ENCODE data around the gene GRAP2. TPM values are rescaled to one million over a fixed set of nuclear protein-coding genes. Genes with fewer than 3 reads are reported as not detected.

The GRAP2 gene
- total and polyA plus RNA-seq, 9 of the 15 experiments (the other 6 are each of a cell fraction or from before 2014, with no cell fraction given) = 4.8 to 88.7 (median 60.4) TPM

DNA sequence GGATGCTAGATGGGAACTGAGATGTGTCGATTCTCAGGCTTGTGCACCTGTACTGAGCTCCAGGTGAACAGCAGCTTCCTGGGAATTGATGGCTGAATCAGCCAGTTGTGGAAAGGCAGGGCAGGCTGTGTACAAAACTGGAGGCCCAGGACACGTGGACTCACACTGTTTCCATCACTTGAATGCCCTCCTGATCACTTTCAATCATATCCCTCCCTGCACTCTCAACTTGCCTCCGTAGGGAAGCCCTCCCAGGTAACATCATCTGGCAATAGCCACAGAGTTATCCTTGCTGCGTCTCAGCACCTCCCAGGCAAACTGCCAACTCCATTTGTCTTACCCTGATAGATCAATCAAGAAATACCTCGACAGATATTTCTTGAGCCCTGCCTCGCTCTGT lies 104.0 kb downstream of the GRAP2 start (continued):
- no peak for TF ChIP-seq GABPB2 (CRISPR knock-in tag; conservative IDR thresholded peaks at IDR 0.05)
- TF ChIP-seq BACH1 (tag; IDR thresholded peaks at IDR 0.05) = no peak

DNA sequence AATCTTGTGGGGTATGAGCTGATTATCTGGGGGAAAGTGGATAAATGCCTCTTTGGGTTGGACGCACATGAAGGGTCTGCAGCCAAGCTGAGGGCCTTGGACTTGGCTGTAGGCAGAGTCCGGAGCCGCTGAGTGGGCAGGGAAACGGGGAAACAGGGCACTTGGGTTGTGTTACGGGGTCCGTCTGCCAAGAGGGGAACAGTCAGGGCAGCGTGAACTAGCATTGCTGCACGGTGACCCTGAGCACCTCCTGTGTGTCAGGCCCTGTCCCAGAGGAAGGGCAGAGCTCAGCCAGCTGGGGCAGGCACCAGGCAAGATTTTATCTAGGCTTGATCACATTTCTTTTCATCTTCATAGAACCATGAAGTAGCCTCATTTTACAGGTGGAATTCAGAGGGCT lies 105.8 kb downstream of the GRAP2 start:
- H3K27me3 ChIP-seq (ENCODE audit: control insufficient read depth in 2 of 2, insufficient read depth in 2 of 2, low read length in 2 of 2) = peaks cover 0 to 8% of the 10 kb centered on the region in 2 experiments; a peak in 1 of 5 replicates
- no peaks in the 10 kb centered on the region for H3K9me3 ChIP-seq (replicated peaks; ENCODE audit: control insufficient read depth, insufficient read depth, low read depth, low read length)
- no peak overlapping the region for H3K27ac ChIP-seq (ENCODE audit: extremely low read depth, low read depth, low read length)
- 82% methylated on average over 2 of the region's 8 CpGs for WGBS (ENCODE audit: insufficient coverage, low coverage, missing lambda C conversion rate)
- no TSS peak for BruUV-seq (replicated peaks)
- H3K9me1 ChIP-seq (ENCODE audit: control insufficient read depth, insufficient read depth, low read length) = no peaks in the 10 kb centered on the region
- H2AFZ ChIP-seq (ENCODE audit: low read depth, low read length) = no peak overlapping the region
- in situ Hi-C loops (cut with MboI) (no loop called here), intact Hi-C loops (cut with micrococcal nuclease) (no loop called here)
- no peaks in the 10 kb centered on the region; the same call in 1 of the 2 replicates for H4K20me1 ChIP-seq (replicated peaks; ENCODE audit: control insufficient read depth, insufficient read depth, low read length)
- ChIA-PET POLR2A (interaction anchor here (0.6 kb wide), 1 partner anchor 331 kb away, joined by 3 read pairs; no protein-coding TSS in a partner anchor), CTCF (ENCODE audit: low intra/inter-chr PET ratio) (no interaction called here)
- no peak for FAIRE-seq
- TF ChIP-seq ZNF707 (CRISPR knock-in tag; conservative IDR thresholded peaks at IDR 0.05) (no peak), DNMT1 (IDR thresholded peaks at IDR 0.05) (no peak), ZNF408 (CRISPR knock-in tag; IDR thresholded peaks at IDR 0.05; ENCODE audit: low read depth) (no peak), NEUROD1 (IDR thresholded peaks at IDR 0.05; ENCODE audit: borderline replicate concordance, low read depth, low read length, partially characterized antibody) (no peak), SP2 (IDR thresholded peaks at IDR 0.05; ENCODE audit: extremely low read depth, low read depth, low read length, poor library complexity, severe bottlenecking) (no peak)
- TF ChIP-seq, protein P1, sequence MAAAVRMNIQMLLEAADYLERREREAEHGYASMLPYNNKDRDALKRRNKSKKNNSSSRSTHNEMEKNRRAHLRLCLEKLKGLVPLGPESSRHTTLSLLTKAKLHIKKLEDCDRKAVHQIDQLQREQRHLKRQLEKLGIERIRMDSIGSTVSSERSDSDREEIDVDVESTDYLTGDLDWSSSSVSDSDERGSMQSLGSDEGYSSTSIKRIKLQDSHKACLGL (CRISPR knock-in tag; IDR thresholded peaks at IDR 0.05; ENCODE audit: borderline replicate concordance, poor library complexity, severe bottlenecking) = no peak
- TF ChIP-seq, protein P2, sequence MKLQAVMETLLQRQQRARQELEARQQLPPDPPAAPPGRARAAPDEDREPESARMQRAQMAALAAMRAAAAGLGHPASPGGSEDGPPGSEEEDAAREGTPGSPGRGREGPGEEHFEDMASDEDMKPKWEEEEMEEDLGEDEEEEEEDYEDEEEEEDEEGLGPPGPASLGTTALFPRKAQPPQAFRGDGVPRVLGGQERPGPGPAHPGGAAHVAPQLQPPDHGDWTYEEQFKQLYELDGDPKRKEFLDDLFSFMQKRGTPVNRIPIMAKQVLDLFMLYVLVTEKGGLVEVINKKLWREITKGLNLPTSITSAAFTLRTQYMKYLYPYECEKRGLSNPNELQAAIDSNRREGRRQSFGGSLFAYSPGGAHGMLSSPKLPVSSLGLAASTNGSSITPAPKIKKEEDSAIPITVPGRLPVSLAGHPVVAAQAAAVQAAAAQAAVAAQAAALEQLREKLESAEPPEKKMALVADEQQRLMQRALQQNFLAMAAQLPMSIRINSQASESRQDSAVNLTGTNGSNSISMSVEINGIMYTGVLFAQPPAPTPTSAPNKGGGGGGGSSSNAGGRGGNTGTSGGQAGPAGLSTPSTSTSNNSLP (IDR thresholded peaks at IDR 0.05; ENCODE audit: borderline replicate concordance, low read depth, low read length) = no peak
- TF ChIP-seq, protein P3, sequence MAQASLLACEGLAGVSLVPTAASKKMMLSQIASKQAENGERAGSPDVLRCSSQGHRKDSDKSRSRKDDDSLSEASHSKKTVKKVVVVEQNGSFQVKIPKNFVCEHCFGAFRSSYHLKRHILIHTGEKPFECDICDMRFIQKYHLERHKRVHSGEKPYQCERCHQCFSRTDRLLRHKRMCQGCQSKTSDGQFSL (CRISPR knock-in tag; IDR thresholded peaks at IDR 0.05) = no peak
- TF ChIP-seq, protein P3 (tag; IDR thresholded peaks at IDR 0.05) = no peak
- TF ChIP-seq, protein P4, sequence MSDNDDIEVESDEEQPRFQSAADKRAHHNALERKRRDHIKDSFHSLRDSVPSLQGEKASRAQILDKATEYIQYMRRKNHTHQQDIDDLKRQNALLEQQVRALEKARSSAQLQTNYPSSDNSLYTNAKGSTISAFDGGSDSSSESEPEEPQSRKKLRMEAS (CRISPR knock-in tag; IDR thresholded peaks at IDR 0.05) = no peak
- H3K4me3 ChIP-seq = no peak overlapping the region
- ATAC-seq = no peak
- no peak for DNase-seq (ENCODE audit: extremely low read depth in 1 of 4, low spot score in 3 of 4)
- no peaks in the 10 kb centered on the region for H3K36me3 ChIP-seq (ENCODE audit: control insufficient read depth, insufficient read depth, low read length)
- no peaks in the 10 kb centered on the region for H3K79me2 ChIP-seq (ENCODE audit: control insufficient read depth, insufficient read depth, low read length)
- peaks cover 29 to 36% of the 10 kb centered on the region in 2 experiments for H3K4me1 ChIP-seq (replicated peaks in 1 of 2; ENCODE audit: control insufficient read depth in 2 of 2, insufficient read depth in 2 of 2, low read length in 2 of 2)
- H3K9ac ChIP-seq (ENCODE audit: insufficient read depth in 1 of 2, low read depth in 2 of 2, low read length in 2 of 2) = no peak overlapping the region; a peak in 1 of 4 replicates
- no peak overlapping the region for H3K4me2 ChIP-seq (ENCODE audit: insufficient read depth, low read length)

Measured in K562 (cell line).